Stomach (tissue), 4 donors: ENCODE data around the gene ATP5F1A.

Experiments
- POLR2A ChIP-seq, 4 donors: fragments of 450-650 bp; IDR thresholded peaks; one replicate each; pipeline ENCODE4 v1.6.1; 2016; ENCODE audit warnings: antibody characterized with exemption in 4 of 4, control low read depth in 2 of 4, mild to moderate bottlenecking in 1 of 4, moderate library complexity in 1 of 4
- TF ChIP-seq, protein P1 (sequence below), 7 experiments: fragments of 450-650 bp in 4 of 7; fragments of 200-600 bp in 3 of 7; sonication (generic) in 3 of 7; IDR thresholded peaks; one replicate each; pipeline ENCODE4 v1.5.1; 2016 to 2019; ENCODE audit warnings: antibody characterized with exemption in 7 of 7, control low read depth in 2 of 7, mild to moderate bottlenecking in 1 of 7

DNA sequence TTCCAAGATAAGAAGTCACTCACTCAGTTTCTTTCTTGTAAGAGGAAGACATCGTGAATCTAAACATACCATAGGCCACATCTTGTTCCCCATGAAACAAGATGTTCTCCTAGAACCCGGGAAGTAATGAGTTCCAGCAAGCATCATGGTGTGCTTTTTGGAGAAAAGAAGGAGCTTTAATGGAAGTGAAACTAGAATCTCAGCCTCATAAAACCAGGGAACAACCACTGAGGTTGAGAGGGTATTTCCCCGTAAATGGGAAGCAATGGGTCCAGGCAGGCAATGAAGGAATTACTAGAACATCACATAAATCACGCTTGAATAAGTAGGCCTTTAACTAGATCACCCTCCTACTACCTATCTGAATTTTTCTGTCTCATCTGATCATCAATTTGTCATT is 66.4 kb downstream of the ATP5F1A start:
- TF ChIP-seq POLR2A (IDR thresholded peaks at IDR 0.05), result no peak
- TF ChIP-seq, protein P1, sequence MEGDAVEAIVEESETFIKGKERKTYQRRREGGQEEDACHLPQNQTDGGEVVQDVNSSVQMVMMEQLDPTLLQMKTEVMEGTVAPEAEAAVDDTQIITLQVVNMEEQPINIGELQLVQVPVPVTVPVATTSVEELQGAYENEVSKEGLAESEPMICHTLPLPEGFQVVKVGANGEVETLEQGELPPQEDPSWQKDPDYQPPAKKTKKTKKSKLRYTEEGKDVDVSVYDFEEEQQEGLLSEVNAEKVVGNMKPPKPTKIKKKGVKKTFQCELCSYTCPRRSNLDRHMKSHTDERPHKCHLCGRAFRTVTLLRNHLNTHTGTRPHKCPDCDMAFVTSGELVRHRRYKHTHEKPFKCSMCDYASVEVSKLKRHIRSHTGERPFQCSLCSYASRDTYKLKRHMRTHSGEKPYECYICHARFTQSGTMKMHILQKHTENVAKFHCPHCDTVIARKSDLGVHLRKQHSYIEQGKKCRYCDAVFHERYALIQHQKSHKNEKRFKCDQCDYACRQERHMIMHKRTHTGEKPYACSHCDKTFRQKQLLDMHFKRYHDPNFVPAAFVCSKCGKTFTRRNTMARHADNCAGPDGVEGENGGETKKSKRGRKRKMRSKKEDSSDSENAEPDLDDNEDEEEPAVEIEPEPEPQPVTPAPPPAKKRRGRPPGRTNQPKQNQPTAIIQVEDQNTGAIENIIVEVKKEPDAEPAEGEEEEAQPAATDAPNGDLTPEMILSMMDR (IDR thresholded peaks at IDR 0.05), result no peak
